Measurements from ENCODE around the gene FBXL17. TPM values are rescaled to one million over a fixed set of nuclear protein-coding genes. Genes with fewer than 3 reads are reported as not detected.

FBXL17 gene
- total RNA-seq, 1 experiment from 2014 or later = 8.8 TPM

DNA sequence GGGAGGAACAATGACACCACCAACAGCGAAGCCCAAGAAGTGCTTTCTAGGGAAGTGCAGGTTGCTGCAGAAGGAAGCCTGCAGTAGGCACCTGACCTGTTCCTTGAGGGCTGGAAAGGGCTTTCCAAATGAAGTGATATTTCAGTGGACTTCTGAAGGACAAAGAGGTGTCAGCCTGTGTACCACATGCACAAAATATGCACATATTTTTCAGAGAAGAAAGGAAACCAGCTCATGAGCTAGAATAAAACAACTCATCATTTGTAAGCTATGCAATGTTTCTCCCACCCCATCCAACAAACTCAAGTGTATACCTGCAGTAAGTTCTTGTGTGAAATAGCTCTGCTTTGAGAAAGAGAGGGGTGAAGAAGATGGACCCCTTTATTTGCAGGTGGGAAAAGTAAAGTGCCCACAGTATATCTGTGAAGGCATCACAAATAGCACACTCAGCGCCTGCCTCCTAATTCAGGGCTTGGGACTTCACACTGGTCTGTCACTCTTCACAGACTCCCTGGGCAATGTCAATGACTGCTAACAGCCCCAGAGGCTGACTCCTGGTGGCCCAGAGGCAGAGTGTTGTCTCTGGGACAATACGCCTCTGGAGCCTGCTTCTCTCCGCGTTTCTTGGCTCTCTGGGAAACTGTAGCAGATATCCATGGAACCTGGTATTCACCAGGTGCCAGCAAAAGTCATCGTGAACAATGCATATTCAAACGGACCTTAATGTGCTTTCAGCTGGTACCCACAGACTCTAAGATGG, 513.1 kb downstream of the FBXL17 start:
- peak overlapping the region; percentile 46 for H3K9ac ChIP-seq (ENCODE audit: low read length)
- no TSS peak for BruUV-seq (replicated peaks)
- peak; percentile 8 for ATAC-seq

DNA sequence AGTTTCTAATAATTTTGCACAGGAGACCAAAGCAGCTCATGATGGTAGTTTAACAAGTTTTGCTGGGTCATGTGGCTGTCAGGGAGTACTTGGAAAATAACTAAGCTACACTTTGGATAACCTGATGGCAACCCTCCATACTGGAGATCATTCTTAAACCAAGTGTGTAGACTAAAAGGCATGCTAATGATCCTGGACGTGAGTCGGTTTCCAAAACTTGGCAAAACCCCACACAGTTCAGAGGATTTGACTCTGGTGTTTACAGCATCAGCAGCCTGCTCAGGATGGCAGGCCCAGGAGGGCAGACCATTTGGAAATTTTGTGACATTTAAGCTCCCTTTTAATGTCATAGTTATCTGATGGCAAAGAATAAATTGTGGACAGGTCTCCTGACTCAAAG, 514.6 kb downstream of the FBXL17 start:
- DNase-seq (no peak), ATAC-seq (no peak)
- no peak overlapping the region for H3K27ac ChIP-seq (ENCODE audit: low read length)
- ChIA-PET CTCF (no interaction called here), POLR2A (ENCODE audit: unreplicated experiment) (no interaction called here)
- intact Hi-C loops (cut with micrococcal nuclease) = loop anchor here (5.0 kb wide), 1 partner anchor 215 kb away; no protein-coding TSS in a partner anchor
- no peak overlapping the region for H3K4me3 ChIP-seq (ENCODE audit: low read length)
- H3K9me3 ChIP-seq (ENCODE audit: low read length) = no peaks in the 10 kb centered on the region
- no peaks in the 10 kb centered on the region for H3K27me3 ChIP-seq (ENCODE audit: low read length)
- no peak overlapping the region for H3K4me2 ChIP-seq (ENCODE audit: low read length)
- H3K4me1 ChIP-seq (ENCODE audit: insufficient read depth, low read length) = peaks cover 21% of the 10 kb centered on the region
- H4K20me1 ChIP-seq (ENCODE audit: low read length) = no peaks in the 10 kb centered on the region
- H3F3A ChIP-seq (ENCODE audit: low read length, unreplicated experiment) = no peaks in the 10 kb centered on the region
- no peak for TF ChIP-seq EZH2phosphoT487 (IDR thresholded peaks at IDR 0.05; ENCODE audit: borderline replicate concordance, low read length)
- TF ChIP-seq EZH2 (IDR thresholded peaks at IDR 0.05; ENCODE audit: low read length, unreplicated experiment) = no peak
- TF ChIP-seq, protein P1, sequence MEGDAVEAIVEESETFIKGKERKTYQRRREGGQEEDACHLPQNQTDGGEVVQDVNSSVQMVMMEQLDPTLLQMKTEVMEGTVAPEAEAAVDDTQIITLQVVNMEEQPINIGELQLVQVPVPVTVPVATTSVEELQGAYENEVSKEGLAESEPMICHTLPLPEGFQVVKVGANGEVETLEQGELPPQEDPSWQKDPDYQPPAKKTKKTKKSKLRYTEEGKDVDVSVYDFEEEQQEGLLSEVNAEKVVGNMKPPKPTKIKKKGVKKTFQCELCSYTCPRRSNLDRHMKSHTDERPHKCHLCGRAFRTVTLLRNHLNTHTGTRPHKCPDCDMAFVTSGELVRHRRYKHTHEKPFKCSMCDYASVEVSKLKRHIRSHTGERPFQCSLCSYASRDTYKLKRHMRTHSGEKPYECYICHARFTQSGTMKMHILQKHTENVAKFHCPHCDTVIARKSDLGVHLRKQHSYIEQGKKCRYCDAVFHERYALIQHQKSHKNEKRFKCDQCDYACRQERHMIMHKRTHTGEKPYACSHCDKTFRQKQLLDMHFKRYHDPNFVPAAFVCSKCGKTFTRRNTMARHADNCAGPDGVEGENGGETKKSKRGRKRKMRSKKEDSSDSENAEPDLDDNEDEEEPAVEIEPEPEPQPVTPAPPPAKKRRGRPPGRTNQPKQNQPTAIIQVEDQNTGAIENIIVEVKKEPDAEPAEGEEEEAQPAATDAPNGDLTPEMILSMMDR (conservative IDR thresholded peaks at IDR 0.05; ENCODE audit: low read depth, low read length) = no peak
- H2AFZ ChIP-seq (ENCODE audit: low read length) = no peak overlapping the region
- no peaks in the 10 kb centered on the region for H3K9me2 ChIP-seq (replicated peaks; ENCODE audit: low read length)
- no peaks in the 10 kb centered on the region for H3K79me2 ChIP-seq (ENCODE audit: low read length)
- H3K9ac ChIP-seq (ENCODE audit: low read length) = no peak overlapping the region
- no peaks in the 10 kb centered on the region for H3K36me3 ChIP-seq (ENCODE audit: low read depth, low read length)
- no TSS peak for BruUV-seq (replicated peaks)

More for the DNA sequence above, 513.1 kb downstream of the FBXL17 start:
- Histone ChIP-seq H4K20me1 (ENCODE audit: low read length) (no peaks in the 10 kb centered on the region), H3K4me1 (ENCODE audit: insufficient read depth, low read length) (peaks cover 23% of the 10 kb centered on the region), H3K9me2 (replicated peaks; ENCODE audit: low read length) (no peaks in the 10 kb centered on the region), H3K27ac (ENCODE audit: low read length) (peak overlapping the region; percentile 81), H3F3A (ENCODE audit: low read length, unreplicated experiment) (no peaks in the 10 kb centered on the region), H3K27me3 (ENCODE audit: low read length) (no peaks in the 10 kb centered on the region), H3K4me3 (ENCODE audit: low read length) (no peak overlapping the region), H3K4me2 (ENCODE audit: low read length) (peak overlapping the region; percentile 54), H2AFZ (ENCODE audit: low read length) (no peak overlapping the region), H3K36me3 (ENCODE audit: low read depth, low read length) (no peaks in the 10 kb centered on the region), H3K79me2 (ENCODE audit: low read length) (no peaks in the 10 kb centered on the region), H3K9me3 (ENCODE audit: low read length) (no peaks in the 10 kb centered on the region)
- POLR2A ChIA-PET (ENCODE audit: unreplicated experiment) = no interaction called here
- CTCF ChIA-PET = interaction anchor here (0.6 kb wide), 1 partner anchor 225 kb away, joined by 3 read pairs; no protein-coding TSS in a partner anchor
- intact Hi-C loops (cut with micrococcal nuclease) = loop anchor here (1.0 to 5.0 kb wide), 4 partner anchors 100 to 296 kb away; no protein-coding TSS in a partner anchor
- TF ChIP-seq, protein P1 (conservative IDR thresholded peaks at IDR 0.05; ENCODE audit: low read depth, low read length) = no peak
- TF ChIP-seq EZH2 (IDR thresholded peaks at IDR 0.05; ENCODE audit: low read length, unreplicated experiment) (no peak), EZH2phosphoT487 (IDR thresholded peaks at IDR 0.05; ENCODE audit: borderline replicate concordance, low read length) (no peak)
- DNase-seq = peak; percentile 19

DNA sequence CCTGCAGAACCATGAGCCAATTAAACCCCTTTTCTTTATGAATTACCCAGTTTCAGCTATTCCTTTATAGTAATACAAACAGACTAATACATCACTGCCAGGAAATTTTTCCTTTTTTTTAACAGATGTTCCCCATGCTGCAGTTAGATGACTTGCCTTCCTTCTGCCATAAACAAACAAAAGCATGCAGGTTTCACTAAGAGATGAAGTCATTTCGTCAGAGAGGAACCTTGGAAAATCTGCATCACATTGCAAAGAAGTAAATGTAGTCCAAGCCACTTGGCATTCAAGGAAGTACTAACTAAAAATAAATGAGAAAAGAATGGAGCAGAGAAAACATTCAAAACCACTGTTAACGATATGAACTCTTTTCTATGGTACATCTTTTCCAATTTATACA, 517.1 kb downstream of the FBXL17 start:
- ChIA-PET POLR2A (ENCODE audit: unreplicated experiment) (no interaction called here), CTCF (no interaction called here)
- ATAC-seq (no peak), DNase-seq (no peak)
- Histone ChIP-seq H3K27ac (ENCODE audit: low read length) (no peak overlapping the region), H3K27me3 (ENCODE audit: low read length) (no peaks in the 10 kb centered on the region), H3F3A (ENCODE audit: low read length, unreplicated experiment) (no peaks in the 10 kb centered on the region), H3K79me2 (ENCODE audit: low read length) (no peaks in the 10 kb centered on the region), H3K4me3 (ENCODE audit: low read length) (no peak overlapping the region), H3K36me3 (ENCODE audit: low read depth, low read length) (no peaks in the 10 kb centered on the region), H3K9ac (ENCODE audit: low read length) (no peak overlapping the region), H3K9me3 (ENCODE audit: low read length) (no peaks in the 10 kb centered on the region), H3K9me2 (replicated peaks; ENCODE audit: low read length) (no peaks in the 10 kb centered on the region), H3K4me1 (ENCODE audit: insufficient read depth, low read length) (peaks cover 13% of the 10 kb centered on the region), H2AFZ (ENCODE audit: low read length) (no peak overlapping the region), H3K4me2 (ENCODE audit: low read length) (no peak overlapping the region), H4K20me1 (ENCODE audit: low read length) (no peaks in the 10 kb centered on the region)
- no TSS peak for BruUV-seq (replicated peaks)
- TF ChIP-seq EZH2 (IDR thresholded peaks at IDR 0.05; ENCODE audit: low read length, unreplicated experiment) (no peak), EZH2phosphoT487 (IDR thresholded peaks at IDR 0.05; ENCODE audit: borderline replicate concordance, low read length) (no peak)
- TF ChIP-seq, protein P1 (conservative IDR thresholded peaks at IDR 0.05; ENCODE audit: low read depth, low read length) = no peak
- intact Hi-C loops (cut with micrococcal nuclease) = loop anchor here (5.0 kb wide), 1 partner anchor 218 kb away; no protein-coding TSS in a partner anchor
